Astrocyte of the hippocampus (primary cell): ENCODE results near the gene AK4.
A peak's percentile ranks its signal among the peaks of the same experiment; 100 is the strongest.

ENCODE experiments used
- DNase-seq: peaks from one replicate; pipeline ENCODE4 v3.0.0; 2011; ENCODE audit warnings: low read depth, low spot score

AK4 gene

GRCh38 chr1:65176591-65176990 lies 28.6 kb downstream of the AK4 start:
- DNase-seq, result peak; percentile 34

- peak; percentile 80 for DNase-seq
These were observed 29.5 kb downstream of the AK4 start for GRCh38 chr1:65177457-65177856.

GRCh38 chr1:65178235-65178634 lies 30.2 kb downstream of the AK4 start:
- DNase-seq, result no peak

- peak; percentile 33 for DNase-seq
These were observed 31.1 kb downstream of the AK4 start for GRCh38 chr1:65179148-65179547.

DNA sequence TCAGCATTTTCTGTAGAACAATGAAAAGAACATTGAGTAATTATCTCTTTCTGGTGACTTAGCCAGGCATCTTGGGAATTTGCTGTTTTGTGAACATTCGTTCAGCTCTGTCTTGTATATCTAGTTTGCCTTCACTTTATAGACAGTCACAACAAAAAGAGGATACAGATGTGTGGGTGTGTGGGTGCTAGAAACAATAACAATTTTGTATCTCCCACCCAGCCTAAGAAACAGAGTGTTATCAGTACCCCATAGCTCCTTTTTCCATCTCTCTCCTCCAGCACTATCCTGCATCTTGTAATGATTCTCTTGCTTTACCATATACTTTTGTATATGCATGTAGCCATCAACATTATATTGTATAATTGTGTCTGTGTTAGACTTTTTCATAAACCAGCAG lies 33.0 kb downstream of the AK4 start:
- DNase-seq, result no peak

- DNase-seq, result no peak
These were observed 34.8 kb downstream of the AK4 start for GRCh38 chr1:65182658-65183268.

DNA sequence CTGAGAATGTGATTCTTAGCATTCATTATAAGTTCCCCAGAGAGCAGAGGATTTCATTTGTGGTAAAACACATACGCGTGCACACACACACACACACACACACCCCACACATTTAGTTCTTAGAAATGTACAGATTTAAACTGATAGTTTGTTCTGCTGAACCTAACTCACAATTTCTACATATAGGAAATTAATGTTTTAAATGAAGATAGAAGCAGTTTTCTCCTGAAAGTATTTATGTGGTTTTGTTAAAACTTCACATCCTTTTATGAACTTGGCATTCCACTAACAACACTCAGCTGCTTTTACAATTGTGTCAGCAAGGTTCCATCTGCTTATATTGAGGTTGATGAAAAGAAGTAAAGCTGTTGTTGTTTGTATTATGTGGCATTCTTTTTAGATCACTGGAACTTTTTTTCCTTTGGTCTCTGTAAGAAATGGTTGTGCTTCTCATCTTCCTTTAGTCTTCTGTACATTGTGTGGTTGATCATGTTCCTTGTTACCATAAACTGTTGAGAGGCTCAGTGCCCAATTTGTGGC lies 41.6 kb downstream of the AK4 start:
- DNase-seq, result peak; percentile 53

GRCh38 chr1:65190229-65190628 lies 42.2 kb downstream of the AK4 start:
- no peak for DNase-seq

- DNase-seq, result no peak
These were observed 45.2 kb downstream of the AK4 start for GRCh38 chr1:65193129-65193695.

DNA sequence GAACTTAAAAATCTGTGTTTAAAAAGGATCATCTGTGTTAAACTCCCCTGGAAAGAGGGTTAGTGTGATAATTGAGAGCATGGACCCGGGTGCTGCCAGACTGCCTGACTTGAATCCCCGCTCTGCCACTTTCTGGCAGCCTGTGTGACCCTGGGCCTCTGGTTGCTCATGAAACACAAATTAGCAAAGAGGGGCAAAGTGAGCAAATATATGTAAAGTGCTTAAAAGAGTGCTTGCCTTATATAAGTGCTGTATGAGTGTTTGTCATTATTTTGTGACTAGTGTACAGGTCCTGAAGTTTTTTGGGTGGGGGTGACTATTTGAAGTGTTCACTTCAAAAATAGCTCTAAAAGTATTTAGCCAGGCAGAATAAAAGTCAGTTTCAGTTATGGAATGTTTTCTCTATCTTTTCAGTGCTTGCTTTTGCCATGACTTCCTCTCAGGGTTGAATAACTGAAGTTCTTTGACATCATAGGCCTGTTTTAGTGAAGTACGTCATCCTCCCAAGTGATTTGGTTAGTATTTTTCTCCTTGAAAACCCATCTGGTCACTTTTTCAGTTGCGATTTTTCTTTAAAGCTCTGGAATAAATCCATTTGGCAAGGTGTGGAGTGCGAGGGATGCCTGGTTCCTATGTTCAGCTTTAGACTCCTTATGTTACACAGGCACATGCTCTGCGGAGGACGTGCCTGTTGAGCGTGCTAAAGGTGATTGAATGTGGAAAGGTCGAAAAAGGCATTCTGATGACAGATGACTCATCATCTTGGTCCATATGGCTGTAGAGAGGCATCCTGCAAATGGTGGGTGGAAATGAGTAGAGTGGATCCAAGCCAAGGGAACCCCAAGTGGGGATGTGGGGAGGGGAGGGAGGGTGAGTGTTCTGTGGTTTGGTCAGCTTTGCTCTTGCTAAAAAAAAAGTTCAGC lies 47.8 kb downstream of the AK4 start:
- DNase-seq, result no peak

DNA sequence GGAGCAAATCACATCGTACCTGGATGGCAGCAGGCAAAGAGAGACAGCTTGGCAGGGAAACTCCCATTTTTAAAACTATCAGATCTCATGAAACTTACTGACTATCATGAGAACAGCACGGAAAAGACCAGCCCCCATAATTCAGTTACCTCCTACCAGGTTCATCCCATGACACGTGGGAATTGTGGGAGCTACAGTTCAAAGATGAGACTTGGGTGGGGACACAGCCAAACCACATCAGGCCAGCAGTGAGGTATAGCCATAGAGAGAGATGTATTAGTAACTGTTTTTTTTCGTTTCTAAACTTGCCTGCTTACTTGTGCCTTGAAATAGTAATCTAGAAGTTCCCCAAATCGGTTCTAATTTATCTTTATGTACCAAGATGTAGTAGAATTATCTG lies 48.9 kb downstream of the AK4 start:
- no peak for DNase-seq

DNA sequence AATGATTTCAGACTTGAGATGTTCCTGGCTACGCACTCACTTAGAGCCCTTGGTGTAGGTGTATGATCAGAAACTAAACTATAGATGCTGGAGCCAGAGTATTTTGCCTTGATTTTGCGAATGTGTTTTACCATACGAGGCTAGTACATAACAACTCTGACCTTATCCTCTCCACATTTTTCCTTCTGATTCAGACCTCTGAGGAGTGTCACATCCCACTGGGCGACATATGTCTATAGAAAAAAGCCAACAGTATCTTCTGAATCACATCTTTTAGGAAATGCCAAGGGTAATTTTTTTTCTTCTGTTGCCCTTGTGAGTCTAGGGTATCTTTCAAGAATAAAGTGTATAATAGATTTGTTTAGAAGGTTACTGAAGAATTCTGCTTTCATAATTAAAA lies 49.6 kb downstream of the AK4 start:
- no peak for DNase-seq

GRCh38 chr1:65198096-65198495 lies 50.1 kb downstream of the AK4 start:
- no peak for DNase-seq

GRCh38 chr1:65200411-65200810 lies 52.4 kb downstream of the AK4 start:
- no peak for DNase-seq

GRCh38 chr1:65206836-65207235 lies 58.8 kb downstream of the AK4 start:
- no peak for DNase-seq

- DNase-seq, result no peak
These were observed 59.3 kb downstream of the AK4 start for GRCh38 chr1:65207317-65207716.

DNA sequence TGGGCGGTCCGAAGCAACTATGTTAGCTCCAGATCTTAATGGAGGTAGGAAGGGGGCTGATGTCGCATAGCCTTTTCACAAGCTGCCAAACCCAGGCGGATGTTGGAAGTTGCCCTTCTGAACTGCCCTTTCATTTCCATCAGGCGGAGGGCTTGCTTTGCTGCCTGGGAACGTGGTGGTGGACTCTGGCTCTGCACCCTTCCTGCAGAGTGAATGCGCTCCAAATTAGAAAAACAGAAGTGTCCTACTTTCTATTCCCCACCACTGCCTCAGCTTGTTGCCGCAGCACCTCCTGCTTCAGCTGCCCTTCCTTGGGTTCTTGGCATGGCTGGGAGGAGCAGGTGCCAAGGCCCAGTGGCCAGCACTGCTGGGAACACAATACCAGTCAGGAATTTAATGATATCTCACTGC lies 60.6 kb downstream of the AK4 start:
- DNase-seq, result no peak

GRCh38 chr1:65209005-65209885 lies 61.2 kb downstream of the AK4 start:
- DNase-seq, result peak; percentile 73

DNA sequence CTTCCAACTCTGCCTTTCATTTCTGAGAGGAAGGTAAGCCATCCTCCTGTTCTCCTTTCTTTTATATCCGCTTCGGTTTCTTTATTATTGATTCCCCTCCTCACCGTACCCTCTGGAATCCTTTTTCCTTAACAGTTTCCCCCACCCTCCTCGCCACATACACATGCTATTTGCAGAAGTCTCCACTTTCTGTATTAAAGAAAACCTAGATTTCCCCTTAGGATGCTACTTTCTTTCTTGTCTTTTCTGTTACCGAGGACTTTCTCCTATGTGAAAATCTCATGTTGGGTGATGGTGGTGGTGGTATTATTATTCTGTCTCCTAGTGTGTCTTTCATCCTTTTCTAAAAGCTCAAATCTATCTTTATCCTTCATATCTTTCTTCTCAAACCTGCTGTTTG lies 62.3 kb downstream of the AK4 start:
- no peak for DNase-seq

DNA sequence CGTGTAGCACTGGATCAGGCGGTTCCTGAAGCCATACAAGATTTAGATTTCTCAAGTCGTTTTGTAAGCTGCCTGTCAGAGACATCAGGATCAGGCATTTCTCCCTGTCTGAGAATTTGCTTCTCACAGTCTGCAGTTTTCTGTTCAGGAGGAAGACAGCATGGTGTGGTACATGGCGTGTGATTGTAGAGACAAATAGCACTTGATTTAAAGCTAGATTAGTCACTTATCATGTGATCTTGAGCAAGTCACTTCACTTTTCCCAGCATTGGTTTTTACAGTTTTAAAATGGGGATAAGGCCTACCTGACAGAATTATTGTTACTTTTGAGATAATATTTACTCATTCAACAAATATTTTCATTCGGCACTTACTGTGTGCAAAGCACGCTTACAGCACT lies 63.3 kb downstream of the AK4 start:
- no peak for DNase-seq

- no peak for DNase-seq
These were observed 65.4 kb downstream of the AK4 start for GRCh38 chr1:65213271-65214023.
